Activated CD8-positive, alpha-beta T cell treated with anti-CD3 and anti-CD28 coated beads for 36 hours (primary cell): ENCODE results near the gene CSAD. TPM values are rescaled to one million over a fixed set of nuclear protein-coding genes. Genes with fewer than 3 reads are reported as not detected.

Source experiments
- ATAC-seq: fragments of 200-7000 bp; cut with Tn5 transposase; one replicate; pipeline ENCODE4 v1.10.0; 2021; ENCODE audit warnings: mild to moderate bottlenecking, moderate library complexity
- CTCF ChIA-PET: fragments of 350-600 bp; sonication (Branson Sonifier 250); formaldehyde crosslinking; loops from one replicate; lab custom pipeline; 2021; ENCODE audit warnings: antibody characterized with exemption; lab: Charles Lee
- POLR2A ChIA-PET: fragments of 350-600 bp; sonication (Branson Sonifier 250); formaldehyde crosslinking; loops from one replicate; lab custom pipeline; 2021; ENCODE audit warnings: antibody characterized with exemption; lab: Charles Lee
- DNase-seq: peaks from one replicate; pipeline ENCODE4 v3.0.0-alpha.2; 2020
- H3K27ac Mint-ChIP-seq: one replicate; pipeline ENCODE4 v1.8.0; 2021; ENCODE audit warnings: mild to moderate bottlenecking, mixed read lengths
- H3K27me3 Mint-ChIP-seq: one replicate; pipeline ENCODE4 v1.8.0; 2021; ENCODE audit warnings: mixed read lengths
- H3K36me3 Mint-ChIP-seq: one replicate; pipeline ENCODE4 v1.8.0; 2021; ENCODE audit warnings: low read depth, mixed read lengths
- H3K4me1 Mint-ChIP-seq: one replicate; pipeline ENCODE4 v1.8.0; 2021; ENCODE audit warnings: low read depth, mixed read lengths
- H3K4me3 Mint-ChIP-seq: one replicate; pipeline ENCODE4 v1.8.0; 2021; ENCODE audit warnings: mild to moderate bottlenecking, moderate library complexity, mixed read lengths
- H3K9me3 Mint-ChIP-seq: one replicate; pipeline ENCODE4 v1.8.0; 2021; ENCODE audit warnings: mixed read lengths
- intact Hi-C: fragments of 100-400 bp; cut with micrococcal nuclease; formaldehyde crosslinking; loops from one replicate; pipeline ENCODE4 v1.10.0; 2022
- total RNA-seq, 2 experiments: library from RNA; stranded (reverse); gene quantifications; one replicate each; pipeline ENCODE4 v1.2.3, GENCODE V29; 2021
- TF ChIP-seq, protein P1 (sequence below): fragments of 200-600 bp; IDR thresholded peaks from one replicate; pipeline ENCODE4 v1.8.0; 2022; ENCODE audit warnings: antibody characterized with exemption, mild to moderate bottlenecking

Gene CSAD
- total RNA-seq, 2 experiments from 2014 or later = 13.8 to 18.6 TPM

DNA sequence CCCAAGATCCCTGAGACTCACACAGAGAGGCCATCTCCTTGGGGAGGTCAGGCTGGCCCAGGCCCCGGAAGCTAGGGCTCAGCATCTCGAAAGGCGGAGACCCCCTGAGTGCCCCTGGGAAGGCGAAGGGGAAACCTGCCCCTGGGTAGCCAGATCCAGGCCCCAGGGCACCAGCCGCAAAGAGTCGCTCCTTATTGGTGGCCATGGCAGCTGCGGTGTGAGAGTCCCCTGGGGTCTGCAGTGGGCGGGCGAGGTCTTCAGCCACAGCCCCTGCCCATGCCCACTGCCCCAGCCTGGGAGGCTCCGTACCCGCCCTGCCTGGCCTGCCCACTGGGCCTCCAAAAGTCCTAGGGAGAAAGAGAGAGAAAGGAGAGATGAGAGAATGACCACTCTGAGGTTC is 46.6 kb upstream of the CSAD start:
- CTCF ChIA-PET = interaction anchor here (1.9 kb wide), 1 partner anchor 15 kb away, joined by 4 read pairs; no protein-coding TSS in a partner anchor
- H3K27ac Mint-ChIP-seq = no peak overlapping the region
- no peaks in the 10 kb centered on the region for H3K9me3 Mint-ChIP-seq
- H3K27me3 Mint-ChIP-seq = no peaks in the 10 kb centered on the region
- no peak overlapping the region for H3K4me3 Mint-ChIP-seq
- intact Hi-C loops = no loop called here
- TF ChIP-seq, protein P1, sequence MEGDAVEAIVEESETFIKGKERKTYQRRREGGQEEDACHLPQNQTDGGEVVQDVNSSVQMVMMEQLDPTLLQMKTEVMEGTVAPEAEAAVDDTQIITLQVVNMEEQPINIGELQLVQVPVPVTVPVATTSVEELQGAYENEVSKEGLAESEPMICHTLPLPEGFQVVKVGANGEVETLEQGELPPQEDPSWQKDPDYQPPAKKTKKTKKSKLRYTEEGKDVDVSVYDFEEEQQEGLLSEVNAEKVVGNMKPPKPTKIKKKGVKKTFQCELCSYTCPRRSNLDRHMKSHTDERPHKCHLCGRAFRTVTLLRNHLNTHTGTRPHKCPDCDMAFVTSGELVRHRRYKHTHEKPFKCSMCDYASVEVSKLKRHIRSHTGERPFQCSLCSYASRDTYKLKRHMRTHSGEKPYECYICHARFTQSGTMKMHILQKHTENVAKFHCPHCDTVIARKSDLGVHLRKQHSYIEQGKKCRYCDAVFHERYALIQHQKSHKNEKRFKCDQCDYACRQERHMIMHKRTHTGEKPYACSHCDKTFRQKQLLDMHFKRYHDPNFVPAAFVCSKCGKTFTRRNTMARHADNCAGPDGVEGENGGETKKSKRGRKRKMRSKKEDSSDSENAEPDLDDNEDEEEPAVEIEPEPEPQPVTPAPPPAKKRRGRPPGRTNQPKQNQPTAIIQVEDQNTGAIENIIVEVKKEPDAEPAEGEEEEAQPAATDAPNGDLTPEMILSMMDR = no peak
- ATAC-seq (no peak), DNase-seq (no peak)
- POLR2A ChIA-PET = interaction anchor here (1.2 to 1.3 kb wide), 2 partner anchors 10 to 24 kb away, joined by 3 to 5 read pairs; a partner anchor contains a TSS
- H3K36me3 Mint-ChIP-seq = peaks cover 2% of the 10 kb centered on the region
- H3K4me1 Mint-ChIP-seq = peaks cover 69% of the 10 kb centered on the region

DNA sequence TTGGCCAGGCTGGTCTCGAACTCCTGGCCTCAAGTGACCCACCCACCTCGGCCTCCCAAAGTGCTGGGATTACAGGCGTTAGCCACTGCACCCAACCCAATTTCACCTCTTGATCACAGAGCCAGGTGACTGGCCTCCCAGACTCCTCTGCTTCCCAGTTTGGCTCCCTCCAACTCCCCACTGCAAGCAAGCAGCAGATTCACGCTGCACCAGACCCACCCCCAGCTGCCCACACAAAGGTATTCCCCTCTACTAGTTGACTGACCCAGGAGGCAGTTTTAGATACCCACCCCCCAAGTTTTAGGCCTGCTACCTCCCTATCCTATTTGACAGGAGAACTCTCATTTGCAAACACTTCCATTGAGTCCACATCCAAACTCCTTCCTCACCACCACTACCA is 46.1 kb upstream of the CSAD start:
- H3K4me1 Mint-ChIP-seq = peaks cover 72% of the 10 kb centered on the region
- intact Hi-C loops = no loop called here
- TF ChIP-seq, protein P1 = no peak
- DNase-seq (no peak), ATAC-seq (no peak)
- ChIA-PET CTCF (interaction anchor here (1.9 kb wide), 1 partner anchor 15 kb away, joined by 4 read pairs; no protein-coding TSS in a partner anchor), POLR2A (interaction anchor here (1.2 to 1.3 kb wide), 3 partner anchors 9 to 25 kb away, joined by 3 to 5 read pairs (median 3); a partner anchor contains a TSS)
- no peaks in the 10 kb centered on the region for H3K9me3 Mint-ChIP-seq
- H3K36me3 Mint-ChIP-seq = peaks cover 2% of the 10 kb centered on the region
- no peak overlapping the region for H3K27ac Mint-ChIP-seq
- no peaks in the 10 kb centered on the region for H3K27me3 Mint-ChIP-seq
- H3K4me3 Mint-ChIP-seq = no peak overlapping the region

DNA sequence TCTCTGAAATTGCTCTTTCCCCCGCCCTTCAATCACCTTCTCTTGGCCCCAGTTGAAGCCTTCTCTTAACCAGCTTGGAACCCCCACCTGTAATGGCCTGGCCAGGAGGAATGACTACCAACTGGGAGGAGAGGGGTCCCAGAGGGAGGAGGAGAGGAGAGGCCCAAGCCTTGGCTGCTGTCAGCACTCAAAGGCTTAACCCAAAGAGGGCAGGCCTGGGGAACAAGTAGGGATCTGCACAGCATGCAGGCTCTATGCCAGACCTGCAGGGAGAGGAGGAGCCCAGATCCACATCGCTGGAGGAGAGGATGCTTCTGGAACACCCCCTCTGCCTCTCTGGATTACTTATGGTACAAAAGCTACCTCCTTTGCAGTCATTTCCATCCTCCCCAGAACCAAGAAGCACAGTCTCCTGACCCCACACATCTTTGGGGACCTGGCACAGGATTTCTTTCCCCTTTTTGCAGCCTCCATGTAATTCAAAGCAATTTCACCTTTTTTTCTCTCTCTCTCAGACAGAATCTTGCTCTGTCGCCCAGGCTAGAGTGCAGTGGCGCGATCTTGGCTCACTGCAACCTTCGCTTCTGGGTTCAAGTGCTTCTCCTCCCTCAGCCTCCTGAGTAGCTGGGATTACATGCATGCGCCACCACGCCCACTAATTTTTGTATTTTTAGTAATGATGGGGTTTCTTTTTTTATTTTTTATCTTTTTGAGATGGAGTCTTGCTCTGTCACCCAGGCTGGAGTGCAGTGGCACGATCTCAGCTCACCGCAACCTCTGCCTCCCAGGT is 45.1 kb upstream of the CSAD start:
- Mint-ChIP-seq H3K27ac (peak overlapping the region; percentile 83), H3K4me1 (peaks cover 68% of the 10 kb centered on the region), H3K36me3 (peaks cover 2% of the 10 kb centered on the region), H3K4me3 (no peak overlapping the region), H3K9me3 (no peaks in the 10 kb centered on the region), H3K27me3 (no peaks in the 10 kb centered on the region)
- intact Hi-C loops = no loop called here
- ChIA-PET CTCF (interaction anchor here (0.9 to 1.5 kb wide), 3 partner anchors 14 to 37 kb away, joined by 3 read pairs; no protein-coding TSS in a partner anchor), POLR2A (interaction anchor here (1.0 to 1.3 kb wide), 4 partner anchors 8 to 123 kb away, joined by 3 read pairs; no protein-coding TSS in a partner anchor)
- TF ChIP-seq, protein P1 = no peak
- DNase-seq = no peak
- no peak for ATAC-seq

DNA sequence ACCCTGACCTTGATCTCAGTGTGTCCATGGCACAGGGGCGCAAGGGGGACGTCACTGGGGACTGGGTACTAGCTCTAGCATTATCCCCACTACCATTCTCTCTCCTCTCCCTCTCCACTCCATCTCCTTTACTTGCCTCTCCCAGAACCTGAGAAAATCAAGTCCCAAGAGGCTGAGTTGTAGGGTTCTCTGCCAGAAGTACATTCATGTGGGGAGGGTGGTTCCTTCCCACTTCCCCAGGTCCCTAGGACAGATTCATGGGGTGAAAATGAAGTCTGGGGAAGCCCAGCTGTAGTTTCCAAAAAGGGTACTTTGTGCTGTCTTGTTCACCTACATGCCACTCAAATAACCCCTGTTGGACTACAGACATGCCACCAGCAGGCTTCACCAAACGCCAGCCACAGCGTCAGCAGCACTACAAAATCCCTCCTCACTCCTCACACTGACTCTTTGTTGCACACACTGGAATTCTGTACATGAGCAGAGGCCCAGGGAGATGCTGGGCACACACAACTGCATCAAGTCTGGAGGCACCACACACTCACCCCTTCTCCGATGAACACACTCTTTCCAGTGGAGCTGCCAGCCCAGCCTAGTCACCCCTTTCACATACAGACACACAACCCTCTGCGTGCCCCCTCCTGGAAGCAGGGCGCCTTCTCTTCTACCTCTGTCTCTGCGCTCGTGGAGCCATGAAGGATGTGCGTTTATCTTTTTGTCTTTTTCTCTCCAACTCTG is 44.3 kb upstream of the CSAD start:
- ATAC-seq (no peak), DNase-seq (no peak)
- peaks cover 66% of the 10 kb centered on the region for H3K4me1 Mint-ChIP-seq
- peak overlapping the region; percentile 83 for H3K27ac Mint-ChIP-seq
- no peaks in the 10 kb centered on the region for H3K9me3 Mint-ChIP-seq
- intact Hi-C loops = no loop called here
- peaks cover 2% of the 10 kb centered on the region for H3K36me3 Mint-ChIP-seq
- TF ChIP-seq, protein P1 = no peak
- H3K4me3 Mint-ChIP-seq = peak overlapping the region; percentile 5
- CTCF ChIA-PET = interaction anchor here (0.9 to 1.5 kb wide), 3 partner anchors 14 to 38 kb away, joined by 3 read pairs; no protein-coding TSS in a partner anchor
- H3K27me3 Mint-ChIP-seq = no peaks in the 10 kb centered on the region
- POLR2A ChIA-PET = interaction anchor here (0.8 to 1.1 kb wide), 3 partner anchors 9 to 122 kb away, joined by 3 read pairs; no protein-coding TSS in a partner anchor
